Esophagus squamous epithelium (tissue), 5 donors: Measurements from ENCODE around the gene FALEC. TPM values are rescaled to one million over a fixed set of nuclear protein-coding genes. Genes with fewer than 3 reads are reported as not detected.

Source experiments
- DNase-seq: peaks from one replicate; lab custom pipeline; 2025; lab: John Stamatoyannopoulos, UW
- H3K27ac ChIP-seq, 4 donors: fragments of 200-600 bp; sonication (generic); one replicate each; pipeline ENCODE4 v1.5.1; 2016 to 2019; ENCODE audit warnings: mild to moderate bottlenecking in 1 of 4
- H3K27me3 ChIP-seq, 4 donors: fragments of 200-600 bp; sonication (generic); 1 replicate in 3 of 4; 2 replicates in 1 of 4; pipeline versions ENCODE4 v1.5.1 to v1.6.0; 2017 to 2021; ENCODE audit warnings: antibody characterized with exemption in 1 of 4
- H3K36me3 ChIP-seq, 3 donors: fragments of 200-600 bp; sonication (generic); one replicate each; pipeline ENCODE4 v1.5.1; 2016 to 2019
- H3K4me1 ChIP-seq, 3 donors: fragments of 200-600 bp; sonication (generic); one replicate each; pipeline ENCODE4 v1.5.1; 2017 to 2019
- H3K4me3 ChIP-seq, 4 donors: fragments of 200-600 bp; sonication (generic); 1 replicate in 3 of 4; 2 replicates in 1 of 4; pipeline ENCODE4 v1.5.1; 2016 to 2019; ENCODE audit warnings: mild to moderate bottlenecking in 2 of 4, moderate library complexity in 1 of 4
- H3K9me3 ChIP-seq, 3 donors: fragments of 200-600 bp; sonication (generic); one replicate each; pipeline ENCODE4 v1.5.1; 2016 to 2019
- POLR2A ChIP-seq, 4 donors: fragments of 450-650 bp; IDR thresholded peaks; one replicate each; pipeline ENCODE4 v1.6.1; 2017; ENCODE audit warnings: antibody characterized with exemption in 4 of 4, mild to moderate bottlenecking in 4 of 4, moderate library complexity in 3 of 4
- WGBS, 2 donors: methylation state at CpG; one replicate each; pipeline ENCODE4 v1.1.5; 2018; 5-methylcytosine and 5-hydroxymethylcytosine counted together
- intact Hi-C: fragments of 100-400 bp; cut with DNase I; formaldehyde crosslinking; loops from one replicate; pipeline ENCODE4 v1.15.0; 2022
- total RNA-seq, 4 donors: library from RNA; depleted of rRNA; stranded (reverse); fragments of >200 nt; gene quantifications; one replicate each; pipeline ENCODE4 v1.1.0, GENCODE V29; 2016
- TF ChIP-seq, protein P1 (sequence below), 6 experiments: fragments of 450-650 bp in 4 of 6; fragments of 200-600 bp in 2 of 6; sonication (generic) in 2 of 6; IDR thresholded peaks; one replicate each; pipeline ENCODE4 v1.5.1; 2016 to 2019; ENCODE audit warnings: antibody characterized with exemption in 6 of 6, mild to moderate bottlenecking in 4 of 6, moderate library complexity in 4 of 6
- donor health status: DM: yes; HTN: yes; CAD: no.

FALEC gene
- total RNA-seq, 4 donors from 2014 or later, result 3.6 TPM; not detected in 3

DNA sequence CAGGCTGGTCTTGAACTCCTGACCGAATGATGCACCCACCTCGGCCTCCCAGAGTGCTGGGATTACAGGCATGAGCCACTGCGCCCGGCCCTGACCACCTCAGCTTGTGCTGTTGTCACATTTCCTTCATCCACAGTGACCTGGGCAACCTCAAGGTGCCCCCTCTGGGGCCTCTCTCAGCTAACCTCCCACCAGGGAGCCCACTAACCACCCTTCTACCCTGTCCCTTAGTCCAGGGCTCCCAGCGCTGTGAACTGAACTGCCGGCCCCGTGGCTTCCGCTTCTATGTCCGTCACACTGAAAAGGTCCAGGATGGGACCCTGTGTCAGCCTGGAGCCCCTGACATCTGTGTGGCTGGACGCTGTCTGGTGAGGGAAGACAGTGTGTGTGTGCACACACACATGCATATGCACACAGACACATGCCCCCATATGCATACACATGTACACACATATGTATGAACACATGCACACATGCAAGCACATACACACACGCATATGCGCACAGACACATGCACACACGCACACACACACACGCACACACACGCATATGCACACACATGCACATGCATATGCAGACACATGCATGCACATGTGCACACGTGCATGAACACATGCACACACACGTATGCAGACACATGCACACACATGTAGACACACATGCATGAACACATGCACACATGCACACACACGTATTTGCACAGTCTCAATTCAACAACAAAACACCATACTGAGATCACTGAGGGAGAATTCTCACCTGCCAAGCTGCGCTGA is 39.8 kb downstream of the FALEC start:
- no peak for DNase-seq
- Histone ChIP-seq H3K9me3 (no peaks in the 10 kb centered on the region), H3K4me1 (peaks cover 48 to 61% (median 52%) of the 10 kb centered on the region in 3 donors), H3K27ac (no peak overlapping the region), H3K36me3 (peaks cover 0 to 69% (median 0%) of the 10 kb centered on the region in 3 donors), H3K4me3 (no peak overlapping the region), H3K27me3 (no peaks in the 10 kb centered on the region)
- intact Hi-C loops, result no loop called here
- WGBS, 2 donors, result 75 to 85% methylated on average over 13 to 17 of the region's 19 CpGs
- TF ChIP-seq POLR2A (IDR thresholded peaks at IDR 0.05), result no peak
- TF ChIP-seq, protein P1, sequence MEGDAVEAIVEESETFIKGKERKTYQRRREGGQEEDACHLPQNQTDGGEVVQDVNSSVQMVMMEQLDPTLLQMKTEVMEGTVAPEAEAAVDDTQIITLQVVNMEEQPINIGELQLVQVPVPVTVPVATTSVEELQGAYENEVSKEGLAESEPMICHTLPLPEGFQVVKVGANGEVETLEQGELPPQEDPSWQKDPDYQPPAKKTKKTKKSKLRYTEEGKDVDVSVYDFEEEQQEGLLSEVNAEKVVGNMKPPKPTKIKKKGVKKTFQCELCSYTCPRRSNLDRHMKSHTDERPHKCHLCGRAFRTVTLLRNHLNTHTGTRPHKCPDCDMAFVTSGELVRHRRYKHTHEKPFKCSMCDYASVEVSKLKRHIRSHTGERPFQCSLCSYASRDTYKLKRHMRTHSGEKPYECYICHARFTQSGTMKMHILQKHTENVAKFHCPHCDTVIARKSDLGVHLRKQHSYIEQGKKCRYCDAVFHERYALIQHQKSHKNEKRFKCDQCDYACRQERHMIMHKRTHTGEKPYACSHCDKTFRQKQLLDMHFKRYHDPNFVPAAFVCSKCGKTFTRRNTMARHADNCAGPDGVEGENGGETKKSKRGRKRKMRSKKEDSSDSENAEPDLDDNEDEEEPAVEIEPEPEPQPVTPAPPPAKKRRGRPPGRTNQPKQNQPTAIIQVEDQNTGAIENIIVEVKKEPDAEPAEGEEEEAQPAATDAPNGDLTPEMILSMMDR (IDR thresholded peaks at IDR 0.05), result no peak

DNA sequence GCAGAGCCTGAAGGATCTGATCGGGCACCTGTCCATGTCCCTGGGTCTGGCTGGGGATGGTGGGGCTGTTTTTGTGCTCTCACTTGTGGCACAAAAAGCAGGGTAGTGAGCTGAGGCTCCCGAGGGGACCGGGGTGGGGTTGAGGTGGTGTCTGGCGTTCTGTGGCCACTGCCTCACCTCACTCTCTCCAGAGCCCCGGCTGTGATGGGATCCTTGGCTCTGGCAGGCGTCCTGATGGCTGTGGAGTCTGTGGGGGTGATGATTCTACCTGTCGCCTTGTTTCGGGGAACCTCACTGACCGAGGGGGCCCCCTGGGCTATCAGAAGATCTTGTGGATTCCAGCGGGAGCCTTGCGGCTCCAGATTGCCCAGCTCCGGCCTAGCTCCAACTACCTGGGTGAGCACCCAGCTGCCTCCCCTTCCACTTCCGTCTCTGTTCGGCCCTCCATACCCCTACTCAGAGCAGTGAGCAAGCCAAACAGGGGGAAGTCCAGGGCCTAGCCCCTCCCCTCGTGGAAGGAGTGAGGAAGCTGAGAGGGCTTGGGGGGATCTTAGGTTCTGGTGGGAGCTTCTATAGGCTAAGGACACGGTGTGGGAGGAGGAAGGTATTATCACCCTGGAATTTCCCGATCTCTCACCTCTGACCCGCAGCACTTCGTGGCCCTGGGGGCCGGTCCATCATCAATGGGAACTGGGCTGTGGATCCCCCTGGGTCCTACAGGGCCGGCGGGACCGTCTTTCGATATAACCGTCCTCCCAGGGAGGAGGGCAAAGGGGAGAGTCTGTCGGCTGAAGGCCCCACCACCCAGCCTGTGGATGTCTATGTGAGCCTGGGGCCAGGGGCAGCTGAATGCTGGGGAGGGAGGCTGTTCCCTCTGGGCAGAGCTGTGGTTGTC is 40.7 kb downstream of the FALEC start:
- intact Hi-C loops, result no loop called here
- peaks cover 46 to 58% (median 48%) of the 10 kb centered on the region in 3 donors for H3K4me1 ChIP-seq
- no peak for DNase-seq
- TF ChIP-seq POLR2A (IDR thresholded peaks at IDR 0.05), result no peak
- TF ChIP-seq, protein P1 (IDR thresholded peaks at IDR 0.05), result no peak
- H3K36me3 ChIP-seq, result peaks cover 0 to 69% (median 0%) of the 10 kb centered on the region in 3 donors
- no peaks in the 10 kb centered on the region for H3K27me3 ChIP-seq
- 84 to 85% methylated on average over 6 to 12 of the region's 26 CpGs for WGBS, 2 donors
- no peak overlapping the region for H3K4me3 ChIP-seq
- peak overlapping the region in 1 of 4 donors; percentile 17 for H3K27ac ChIP-seq
- no peaks in the 10 kb centered on the region for H3K9me3 ChIP-seq

DNA sequence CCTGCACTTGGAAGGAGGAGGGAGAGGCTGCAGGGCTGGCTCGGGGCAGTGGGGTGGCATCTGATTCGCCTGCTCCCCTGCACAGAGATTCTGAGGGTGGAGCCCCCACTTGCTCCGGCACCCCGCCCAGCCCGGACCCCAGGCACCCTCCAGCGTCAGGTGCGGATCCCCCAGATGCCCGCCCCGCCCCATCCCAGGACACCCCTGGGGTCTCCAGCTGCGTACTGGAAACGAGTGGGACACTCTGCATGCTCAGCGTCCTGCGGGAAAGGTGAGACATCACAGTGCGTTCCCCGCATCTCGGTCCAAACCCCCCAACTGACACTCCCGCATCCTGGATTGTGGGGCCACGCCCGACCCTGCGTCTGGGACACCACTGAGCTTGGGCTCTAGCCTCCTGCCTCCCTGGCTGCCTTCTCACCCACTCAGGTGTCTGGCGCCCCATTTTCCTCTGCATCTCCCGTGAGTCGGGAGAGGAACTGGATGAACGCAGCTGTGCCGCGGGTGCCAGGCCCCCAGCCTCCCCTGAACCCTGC is 41.6 kb downstream of the FALEC start:
- Histone ChIP-seq H3K27me3 (no peaks in the 10 kb centered on the region), H3K4me3 (no peak overlapping the region), H3K27ac (peak overlapping the region in 2 of 4 donors; percentile 24 to 100), H3K36me3 (peaks cover 0 to 69% (median 0%) of the 10 kb centered on the region in 3 donors), H3K4me1 (peaks cover 40 to 58% (median 43%) of the 10 kb centered on the region in 3 donors), H3K9me3 (no peaks in the 10 kb centered on the region)
- DNase-seq, result no peak
- TF ChIP-seq POLR2A (IDR thresholded peaks at IDR 0.05), result no peak
- TF ChIP-seq, protein P1 (IDR thresholded peaks at IDR 0.05), result no peak
- 84 to 85% methylated on average over 6 to 12 of the region's 26 CpGs for WGBS, 2 donors
- intact Hi-C loops, result no loop called here

DNA sequence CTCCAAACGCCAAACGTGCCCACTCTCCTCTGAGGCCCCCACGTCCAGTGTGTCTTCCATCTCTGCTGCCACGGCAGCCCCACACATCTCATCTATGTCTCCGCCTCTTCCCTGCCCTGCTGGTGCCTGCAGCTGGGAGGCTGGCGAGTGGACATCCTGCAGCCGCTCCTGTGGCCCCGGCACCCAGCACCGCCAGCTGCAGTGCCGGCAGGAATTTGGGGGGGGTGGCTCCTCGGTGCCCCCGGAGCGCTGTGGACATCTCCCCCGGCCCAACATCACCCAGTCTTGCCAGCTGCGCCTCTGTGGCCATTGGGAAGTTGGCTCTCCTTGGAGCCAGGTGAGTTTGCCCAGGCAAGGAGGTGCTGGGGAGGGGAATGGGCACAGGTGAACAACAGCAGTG is 42.3 kb downstream of the FALEC start:
- no peak overlapping the region for H3K4me3 ChIP-seq
- TF ChIP-seq POLR2A (IDR thresholded peaks at IDR 0.05), result no peak
- TF ChIP-seq, protein P1 (IDR thresholded peaks at IDR 0.05), result no peak
- peaks cover 40 to 58% (median 43%) of the 10 kb centered on the region in 3 donors for H3K4me1 ChIP-seq
- peaks cover 0 to 68% (median 0%) of the 10 kb centered on the region in 3 donors for H3K36me3 ChIP-seq
- 78 to 90% methylated on average over 4 to 15 of the region's 15 CpGs for WGBS, 2 donors
- no peak for DNase-seq
- H3K27ac ChIP-seq, result peak overlapping the region in 3 of 4 donors; percentile 24 to 100 (median 98)
- no peaks in the 10 kb centered on the region for H3K9me3 ChIP-seq
- intact Hi-C loops, result no loop called here
- H3K27me3 ChIP-seq, result no peaks in the 10 kb centered on the region
